ENCODE data around the gene GJA8.
"Not testable (repeated sequence)": the region's sequence is repeated elsewhere in the genome, so short reads cannot be mapped to it uniquely, and the experiment has no call there.

The GJA8 gene

GRCh38 chr1:147904726-147905125 is 2.1 kb downstream of the GJA8 start:
- FAIRE-seq (no peak), DNase-seq (ENCODE audit: insufficient read length, low spot score) (no peak)
- no peak for TF ChIP-seq POLR2A (IDR thresholded peaks at IDR 0.05; ENCODE audit: low read depth, low read length)

GRCh38 chr1:147907786-147908509 is 5.4 kb downstream of the GJA8 start:
- TF ChIP-seq POLR2A (IDR thresholded peaks at IDR 0.05; ENCODE audit: low read depth, low read length), result no peak
- FAIRE-seq (no peak), DNase-seq (ENCODE audit: insufficient read length, low spot score) (no peak)

GRCh38 chr1:147912553-147912952 is 10.0 kb downstream of the GJA8 start:
- TF ChIP-seq POLR2A (IDR thresholded peaks at IDR 0.05; ENCODE audit: low read depth, low read length), result no peak
- DNase-seq (ENCODE audit: insufficient read length, low spot score), result no peak
- FAIRE-seq, result no peak

- DNase-seq (ENCODE audit: insufficient read length, low spot score) (no peak), FAIRE-seq (no peak)
- TF ChIP-seq POLR2A (IDR thresholded peaks at IDR 0.05; ENCODE audit: low read depth, low read length), result no peak
These were observed 10.9 kb downstream of the GJA8 start for GRCh38 chr1:147913362-147913942.

- TF ChIP-seq POLR2A (IDR thresholded peaks at IDR 0.05; ENCODE audit: low read depth, low read length), result no peak
- FAIRE-seq (no peak), DNase-seq (ENCODE audit: insufficient read length, low spot score) (no peak)
These were observed 17.3 kb downstream of the GJA8 start for GRCh38 chr1:147919896-147920295.

- no peak for TF ChIP-seq POLR2A (IDR thresholded peaks at IDR 0.05; ENCODE audit: low read depth, low read length)
- DNase-seq (ENCODE audit: insufficient read length, low spot score) (no peak), FAIRE-seq (no peak)
These were observed 22.2 kb downstream of the GJA8 start for GRCh38 chr1:147924813-147925212.

GRCh38 chr1:147927215-147927614 is 24.6 kb downstream of the GJA8 start:
- DNase-seq (ENCODE audit: insufficient read length, low spot score); FAIRE-seq: not testable (repeated sequence)

GRCh38 chr1:147927689-147928088 is 25.1 kb downstream of the GJA8 start:
- not testable (repeated sequence) for FAIRE-seq; DNase-seq (ENCODE audit: insufficient read length, low spot score)

GRCh38 chr1:147928236-147929132 is 25.9 kb downstream of the GJA8 start, which contains the start of gene GPR89B:
GPR89B (plus strand) TSS chr1:147928420; CDS start chr1:147928537, 117 bp downstream.
- peak; percentile 50 for DNase-seq (ENCODE audit: insufficient read length, low spot score)
- not testable (repeated sequence) for FAIRE-seq
- peak; percentile 96 for TF ChIP-seq POLR2A (IDR thresholded peaks at IDR 0.05; ENCODE audit: low read depth, low read length)

- DNase-seq (ENCODE audit: insufficient read length, low spot score); FAIRE-seq: not testable (repeated sequence)
These were observed 28.5 kb downstream of the GJA8 start for GRCh38 chr1:147931137-147931536.

- FAIRE-seq; DNase-seq (ENCODE audit: insufficient read length, low spot score): not testable (repeated sequence)
These were observed 32.7 kb downstream of the GJA8 start for GRCh38 chr1:147935296-147935695.

GRCh38 chr1:147940456-147940855 is 37.9 kb downstream of the GJA8 start:
- not testable (repeated sequence) for FAIRE-seq

GRCh38 chr1:147942563-147942962 is 40.0 kb downstream of the GJA8 start:
- FAIRE-seq; DNase-seq (ENCODE audit: insufficient read length, low spot score): not testable (repeated sequence)

More at GRCh38 chr1:147940456-147940855, 37.9 kb downstream of the GJA8 start:
- not testable (repeated sequence) for DNase-seq (ENCODE audit: insufficient read length, low spot score)

GRCh38 chr1:147949517-147949916 is 46.9 kb downstream of the GJA8 start:
- FAIRE-seq; DNase-seq (ENCODE audit: insufficient read length, low spot score): not testable (repeated sequence)

Data from H54 (cell line).